Liver (tissue), 9 donors: ENCODE results near the gene ZBTB7A. TPM values are rescaled to one million over a fixed set of nuclear protein-coding genes. Genes with fewer than 3 reads are reported as not detected.

Experiments
- DNase-seq: peaks from one replicate; pipeline ENCODE4 v3.0.0-alpha.2; 2017; ENCODE audit warnings: low spot score
- H3K27ac ChIP-seq, 2 donors: one replicate each; pipeline ENCODE4 v1.7.0; 2013; ENCODE audit warnings: inconsistent platforms in 2 of 2, low read length in 2 of 2, control low read depth in 1 of 2, low read depth in 1 of 2, mild to moderate bottlenecking in 1 of 2
- H3K27me3 ChIP-seq, 4 donors: one replicate each; pipeline versions ENCODE4 v1.6.1 to v1.7.0; 2013; ENCODE audit warnings: low read length in 3 of 4, inconsistent platforms in 1 of 4, mild to moderate bottlenecking in 1 of 4, moderate library complexity in 1 of 4; ENCODE audit not compliant: control insufficient read depth in 4 of 4, insufficient read depth in 4 of 4
- H3K36me3 ChIP-seq, 4 donors: one replicate each; pipeline versions ENCODE4 v1.6.1 to v1.7.0; 2013; ENCODE audit warnings: low read length in 3 of 4, mild to moderate bottlenecking in 3 of 4, low read depth in 1 of 4, moderate library complexity in 1 of 4; ENCODE audit not compliant: control insufficient read depth in 4 of 4, insufficient read depth in 3 of 4
- H3K4me1 ChIP-seq, 4 donors: one replicate each; pipeline versions ENCODE4 v1.6.1 to v1.7.0; 2013; ENCODE audit warnings: low read length in 3 of 4, mild to moderate bottlenecking in 3 of 4, moderate library complexity in 1 of 4; ENCODE audit not compliant: control insufficient read depth in 4 of 4, insufficient read depth in 4 of 4
- H3K4me3 ChIP-seq, 3 donors: one replicate each; pipeline versions ENCODE4 v1.6.1 to v1.7.0; 2013; ENCODE audit warnings: low read length in 3 of 3, control low read depth in 1 of 3, low read depth in 1 of 3, mild to moderate bottlenecking in 1 of 3
- H3K9ac ChIP-seq, 2 donors: one replicate each; pipeline ENCODE4 v1.7.0; 2013; ENCODE audit warnings: low read length in 2 of 2, mild to moderate bottlenecking in 2 of 2, moderate library complexity in 2 of 2, control low read depth in 1 of 2, low read depth in 1 of 2
- H3K9me3 ChIP-seq, 4 donors: one replicate each; pipeline versions ENCODE4 v1.6.1 to v1.7.0; 2013; ENCODE audit warnings: low read length in 3 of 4; ENCODE audit not compliant: control insufficient read depth in 4 of 4
- CTCF ChIP-seq: fragments of 150-350 bp; IDR thresholded peaks from 2 replicates; pipeline ENCODE4 v1.5.1; 2017; ENCODE audit warnings: improper control_type of control experiment, low read depth, low read length; ENCODE audit not compliant: missing input control
- EGR1 ChIP-seq, 2 donors: IDR thresholded peaks; 2 replicates each; pipeline ENCODE4 v1.6.1; 2016 to 2018; ENCODE audit warnings: antibody characterized with exemption in 2 of 2, low read depth in 2 of 2
- FOXA1 ChIP-seq: IDR thresholded peaks from 2 replicates; pipeline ENCODE4 v1.6.1; 2016; ENCODE audit warnings: antibody characterized with exemption
- FOXA2 ChIP-seq: IDR thresholded peaks from 2 replicates; pipeline ENCODE4 v1.6.1; 2016; ENCODE audit warnings: antibody characterized with exemption
- GABPA ChIP-seq, 2 donors: IDR thresholded peaks in 1 of 2; conservative IDR thresholded peaks in 1 of 2; 2 replicates each; pipeline ENCODE4 v1.6.1; 2016; ENCODE audit warnings: antibody characterized with exemption in 2 of 2, mild to moderate bottlenecking in 1 of 2, moderate library complexity in 1 of 2
- HNF4G ChIP-seq: IDR thresholded peaks from 2 replicates; pipeline ENCODE4 v1.6.1; 2016; ENCODE audit warnings: antibody characterized with exemption
- NR2F2 ChIP-seq: IDR thresholded peaks from 2 replicates; pipeline ENCODE4 v1.6.1; 2016; ENCODE audit warnings: antibody characterized with exemption
- RAD21 ChIP-seq, 2 donors: IDR thresholded peaks; 2 replicates each; pipeline ENCODE4 v1.6.1; 2016; ENCODE audit warnings: antibody characterized with exemption in 2 of 2, mild to moderate bottlenecking in 2 of 2
- RXRA ChIP-seq, 2 donors: IDR thresholded peaks; 2 replicates each; pipeline ENCODE4 v1.6.1; 2017 to 2018; ENCODE audit warnings: antibody characterized with exemption in 2 of 2, mild to moderate bottlenecking in 1 of 2
- SP1 ChIP-seq: IDR thresholded peaks from 2 replicates; pipeline ENCODE4 v1.6.1; 2018; ENCODE audit warnings: antibody characterized with exemption, mild to moderate bottlenecking
- TAF1 ChIP-seq: conservative IDR thresholded peaks from 2 replicates; pipeline ENCODE4 v1.6.1; 2016; ENCODE audit warnings: antibody characterized with exemption, mild to moderate bottlenecking
- YY1 ChIP-seq: IDR thresholded peaks from 2 replicates; pipeline ENCODE4 v1.6.1; 2016; ENCODE audit warnings: antibody characterized with exemption, mild to moderate bottlenecking
- WGBS: extraction: QIAGEN DNeasy Blood & Tissue Kit; methylation state at CpG from one replicate; pipeline ENCODE4 v1.1.7; 2013; 5-methylcytosine and 5-hydroxymethylcytosine counted together
- polyA plus RNA-seq, 2 donors: library from polyadenylated mRNA; stranded (reverse) in 1 of 2; unstranded in 1 of 2; fragments of 200-250 nt in 1 of 2; fragments of >200 nt in 1 of 2; fragmentation: Nextera tagmentation in 1 of 2; extraction: Ambion mirVana in 1 of 2; gene quantifications; one replicate each; pipeline versions ENCODE4 v1.2.1 to v1.2.3, GENCODE V29; 2013 to 2015
- total RNA-seq, 2 donors: library from RNA; depleted of rRNA; stranded (reverse); fragments of >200 nt; gene quantifications; one replicate each; pipeline ENCODE4 v1.2.3, GENCODE V29; 2014
- TF ChIP-seq, protein P1 (sequence below): IDR thresholded peaks from 2 replicates; pipeline ENCODE4 v1.6.1; 2016; ENCODE audit warnings: antibody characterized with exemption
- TF ChIP-seq, protein P2 (sequence below): IDR thresholded peaks from 2 replicates; pipeline ENCODE4 v1.6.1; 2016; ENCODE audit warnings: antibody characterized with exemption
- TF ChIP-seq, protein P3 (sequence below): IDR thresholded peaks from 2 replicates; pipeline ENCODE4 v1.6.1; 2016; ENCODE audit warnings: antibody characterized with exemption
- donor health status: healthy.
- donor health status: healthy.
- donor health status: healthy.
- donor health status: healthy.
- donor health status: healthy.

ZBTB7A gene
- total and polyA plus RNA-seq, 4 donors, result 2.9 to 28.9 (median 17.6) TPM

- peak overlapping the region; percentile 90 to 93 for H3K27ac ChIP-seq
- peaks cover 19 to 37% (median 28%) of the 10 kb centered on the region in 4 donors for H3K4me1 ChIP-seq
- H3K9ac ChIP-seq, result no peak overlapping the region
- TF ChIP-seq YY1, result no peak
- no peak for TF ChIP-seq NR2F2
- no peak for TF ChIP-seq FOXA1
- TF ChIP-seq RXRA (IDR thresholded peaks at IDR 0.05), result no peak
- no peak for TF ChIP-seq CTCF
- no peak for TF ChIP-seq HNF4G
- TF ChIP-seq SP1, result no peak
- TF ChIP-seq TAF1, result no peak
- TF ChIP-seq EGR1 (IDR thresholded peaks at IDR 0.05; ENCODE audit: low read depth in 2 of 2), result no peak
- no peak for TF ChIP-seq RAD21 (IDR thresholded peaks at IDR 0.05)
- DNase-seq, result no peak
- H3K9me3 ChIP-seq, result no peaks in the 10 kb centered on the region
- no peaks in the 10 kb centered on the region for H3K27me3 ChIP-seq
- peaks cover 0 to 4% (median 0%) of the 10 kb centered on the region in 4 donors for H3K36me3 ChIP-seq
- 1% methylated on average over 31 of the region's 31 CpGs for WGBS
- peak overlapping the region; percentile 72 to 99 (median 75) for H3K4me3 ChIP-seq
These were observed 508 bp downstream of the ZBTB7A start for GRCh38 chr19:4066176-4066606.

GRCh38 chr19:4065430-4066175 lies 1.1 kb downstream of the ZBTB7A start:
- Histone ChIP-seq H3K9me3 (no peaks in the 10 kb centered on the region), H3K4me1 (peaks cover 21 to 42% (median 33%) of the 10 kb centered on the region in 4 donors), H3K36me3 (peaks cover 0 to 4% (median 0%) of the 10 kb centered on the region in 4 donors), H3K27ac (peak overlapping the region in 1 of 2 donors; percentile 93), H3K4me3 (peak overlapping the region in 1 of 3 donors; percentile 99), H3K9ac (no peak overlapping the region), H3K27me3 (no peaks in the 10 kb centered on the region)
- TF ChIP-seq GABPA (IDR thresholded peaks at IDR 0.05 in 1 of 2, conservative IDR thresholded peaks at IDR 0.05 in 1 of 2) (no peak), SP1 (peak; percentile 34)
- TF ChIP-seq, protein P1, sequence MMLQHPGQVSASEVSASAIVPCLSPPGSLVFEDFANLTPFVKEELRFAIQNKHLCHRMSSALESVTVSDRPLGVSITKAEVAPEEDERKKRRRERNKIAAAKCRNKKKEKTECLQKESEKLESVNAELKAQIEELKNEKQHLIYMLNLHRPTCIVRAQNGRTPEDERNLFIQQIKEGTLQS, result no peak
- peak; percentile 97 for DNase-seq
- WGBS, result under 1% methylated on average over 98 of the region's 98 CpGs

- peak overlapping the region; percentile 73 to 95 (median 78) for H3K4me3 ChIP-seq
- H3K9me3 ChIP-seq, result no peaks in the 10 kb centered on the region
- WGBS, result under 1% methylated on average over 57 of the region's 57 CpGs
- H3K27me3 ChIP-seq, result no peaks in the 10 kb centered on the region
- peak; percentile 61 for DNase-seq
- peak overlapping the region; percentile 72 to 83 for H3K9ac ChIP-seq
- H3K36me3 ChIP-seq, result peaks cover 0 to 4% (median 0%) of the 10 kb centered on the region in 4 donors
- H3K27ac ChIP-seq, result peak overlapping the region; percentile 86 to 94
- peaks cover 29 to 50% (median 41%) of the 10 kb centered on the region in 4 donors for H3K4me1 ChIP-seq
- TF ChIP-seq EGR1 (IDR thresholded peaks at IDR 0.05; ENCODE audit: low read depth in 2 of 2) (no peak), CTCF (no peak), FOXA1 (no peak), NR2F2 (no peak), YY1 (no peak), FOXA2 (no peak), RAD21 (IDR thresholded peaks at IDR 0.05) (no peak), GABPA (IDR thresholded peaks at IDR 0.05 in 1 of 2, conservative IDR thresholded peaks at IDR 0.05 in 1 of 2) (no peak)
- TF ChIP-seq, protein P1, result no peak
- TF ChIP-seq, protein P2, sequence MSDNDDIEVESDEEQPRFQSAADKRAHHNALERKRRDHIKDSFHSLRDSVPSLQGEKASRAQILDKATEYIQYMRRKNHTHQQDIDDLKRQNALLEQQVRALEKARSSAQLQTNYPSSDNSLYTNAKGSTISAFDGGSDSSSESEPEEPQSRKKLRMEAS, result no peak
- TF ChIP-seq, protein P3, sequence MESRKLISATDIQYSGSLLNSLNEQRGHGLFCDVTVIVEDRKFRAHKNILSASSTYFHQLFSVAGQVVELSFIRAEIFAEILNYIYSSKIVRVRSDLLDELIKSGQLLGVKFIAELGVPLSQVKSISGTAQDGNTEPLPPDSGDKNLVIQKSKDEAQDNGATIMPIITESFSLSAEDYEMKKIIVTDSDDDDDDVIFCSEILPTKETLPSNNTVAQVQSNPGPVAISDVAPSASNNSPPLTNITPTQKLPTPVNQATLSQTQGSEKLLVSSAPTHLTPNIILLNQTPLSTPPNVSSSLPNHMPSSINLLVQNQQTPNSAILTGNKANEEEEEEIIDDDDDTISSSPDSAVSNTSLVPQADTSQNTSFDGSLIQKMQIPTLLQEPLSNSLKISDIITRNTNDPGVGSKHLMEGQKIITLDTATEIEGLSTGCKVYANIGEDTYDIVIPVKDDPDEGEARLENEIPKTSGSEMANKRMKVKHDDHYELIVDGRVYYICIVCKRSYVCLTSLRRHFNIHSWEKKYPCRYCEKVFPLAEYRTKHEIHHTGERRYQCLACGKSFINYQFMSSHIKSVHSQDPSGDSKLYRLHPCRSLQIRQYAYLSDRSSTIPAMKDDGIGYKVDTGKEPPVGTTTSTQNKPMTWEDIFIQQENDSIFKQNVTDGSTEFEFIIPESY, result no peak
These were observed 2.0 kb downstream of the ZBTB7A start for GRCh38 chr19:4064496-4065260.
